ENCODE measurements around the gene RAB31.

GRCh38 chr18:9804517-9805104 is 96.5 kb downstream of the RAB31 start:
- TF ChIP-seq ATF2 (tag by site-specific recombination; IDR thresholded peaks at IDR 0.05; ENCODE audit: low read depth) (no peak), ZBTB44 (tag by site-specific recombination; IDR thresholded peaks at IDR 0.05) (no peak)
